ENCODE results near the gene EXOC6B. TPM values are rescaled to one million over a fixed set of nuclear protein-coding genes. Genes with fewer than 3 reads are reported as not detected.

The EXOC6B gene
- total RNA-seq, 1 experiment from 2014 or later = 33.7 TPM

DNA sequence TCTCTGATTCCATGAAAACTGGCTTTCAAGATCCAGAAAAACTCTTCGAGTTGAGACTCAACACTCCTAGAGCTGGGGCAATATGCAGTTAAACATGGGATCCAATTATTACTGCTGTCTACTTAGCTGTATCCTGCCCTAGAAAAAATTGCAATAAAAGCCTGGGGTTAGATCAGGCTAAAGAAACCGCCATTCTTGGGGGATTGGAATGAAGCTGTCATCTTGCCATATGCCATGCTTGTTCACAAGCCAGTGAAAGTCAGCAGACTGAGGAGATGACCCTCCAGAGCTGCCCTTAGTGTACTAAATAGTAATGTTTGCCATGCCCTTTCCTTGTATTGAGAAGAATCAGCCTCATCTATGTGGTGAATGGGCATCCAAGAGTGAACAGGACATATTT, 647.3 kb downstream of the EXOC6B start:
- ATAC-seq = no peak
- Mint-ChIP-seq H3K4me1 (peaks cover 25% of the 10 kb centered on the region), H3K27me3 (ENCODE audit: low read depth) (no peaks in the 10 kb centered on the region), H3K9me3 (peaks cover 3% of the 10 kb centered on the region; the same call in 1 of the 2 replicates), H3K4me3 (no peak overlapping the region), H3K36me3 (peaks cover 2% of the 10 kb centered on the region; the same call in 1 of the 2 replicates), H3K27ac (no peak overlapping the region)
- DNase-seq (ENCODE audit: low spot score) = no peak
- ChIA-PET POLR2A (no interaction called here), CTCF (no interaction called here)
- TF ChIP-seq RORB (CRISPR knock-in tag; IDR thresholded peaks at IDR 0.05) (no peak), TCF7 (CRISPR knock-in tag; IDR thresholded peaks at IDR 0.05; ENCODE audit: low read depth) (no peak), NFATC4 (CRISPR knock-in tag; IDR thresholded peaks at IDR 0.05) (no peak)

DNA sequence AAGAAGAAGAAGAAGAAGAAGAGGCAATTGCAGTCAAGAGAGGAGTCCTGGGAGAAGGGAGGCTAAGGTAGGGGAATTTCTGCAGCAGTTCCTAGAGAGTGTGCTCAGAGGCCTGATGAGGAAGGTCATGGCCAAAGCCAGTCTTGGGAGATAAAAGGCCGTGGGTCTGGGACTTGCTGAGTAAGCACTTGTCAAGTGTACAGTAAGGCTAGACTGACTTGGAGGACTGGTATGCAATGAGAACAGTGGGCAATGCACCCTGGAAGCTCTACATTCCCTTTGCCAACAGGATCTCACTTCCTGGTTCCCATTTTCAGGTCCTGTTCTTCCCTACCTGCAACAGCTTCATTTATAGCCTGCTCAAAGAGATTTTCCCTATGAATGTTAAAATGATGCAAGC, 649.6 kb downstream of the EXOC6B start:
- peaks cover 3% of the 10 kb centered on the region; the same call in 1 of the 2 replicates for H3K9me3 Mint-ChIP-seq
- H3K36me3 Mint-ChIP-seq = peaks cover 2% of the 10 kb centered on the region; the same call in 1 of the 2 replicates
- no peak overlapping the region for H3K4me3 Mint-ChIP-seq
- ChIA-PET CTCF (interaction anchor here (1.4 kb wide), 1 partner anchor 192 kb away, joined by 4 read pairs; no protein-coding TSS in a partner anchor), POLR2A (interaction anchor here (0.7 kb wide), 1 partner anchor 472 kb away, joined by 5 read pairs; no protein-coding TSS in a partner anchor)
- no peaks in the 10 kb centered on the region for H3K27me3 Mint-ChIP-seq (ENCODE audit: low read depth)
- H3K27ac Mint-ChIP-seq = no peak overlapping the region
- H3K4me1 Mint-ChIP-seq = peaks cover 20% of the 10 kb centered on the region
- TF ChIP-seq, protein P1, sequence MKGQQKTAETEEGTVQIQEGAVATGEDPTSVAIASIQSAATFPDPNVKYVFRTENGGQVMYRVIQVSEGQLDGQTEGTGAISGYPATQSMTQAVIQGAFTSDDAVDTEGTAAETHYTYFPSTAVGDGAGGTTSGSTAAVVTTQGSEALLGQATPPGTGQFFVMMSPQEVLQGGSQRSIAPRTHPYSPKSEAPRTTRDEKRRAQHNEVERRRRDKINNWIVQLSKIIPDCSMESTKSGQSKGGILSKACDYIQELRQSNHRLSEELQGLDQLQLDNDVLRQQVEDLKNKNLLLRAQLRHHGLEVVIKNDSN (CRISPR knock-in tag; IDR thresholded peaks at IDR 0.05) = no peak
- TF ChIP-seq, protein P2, sequence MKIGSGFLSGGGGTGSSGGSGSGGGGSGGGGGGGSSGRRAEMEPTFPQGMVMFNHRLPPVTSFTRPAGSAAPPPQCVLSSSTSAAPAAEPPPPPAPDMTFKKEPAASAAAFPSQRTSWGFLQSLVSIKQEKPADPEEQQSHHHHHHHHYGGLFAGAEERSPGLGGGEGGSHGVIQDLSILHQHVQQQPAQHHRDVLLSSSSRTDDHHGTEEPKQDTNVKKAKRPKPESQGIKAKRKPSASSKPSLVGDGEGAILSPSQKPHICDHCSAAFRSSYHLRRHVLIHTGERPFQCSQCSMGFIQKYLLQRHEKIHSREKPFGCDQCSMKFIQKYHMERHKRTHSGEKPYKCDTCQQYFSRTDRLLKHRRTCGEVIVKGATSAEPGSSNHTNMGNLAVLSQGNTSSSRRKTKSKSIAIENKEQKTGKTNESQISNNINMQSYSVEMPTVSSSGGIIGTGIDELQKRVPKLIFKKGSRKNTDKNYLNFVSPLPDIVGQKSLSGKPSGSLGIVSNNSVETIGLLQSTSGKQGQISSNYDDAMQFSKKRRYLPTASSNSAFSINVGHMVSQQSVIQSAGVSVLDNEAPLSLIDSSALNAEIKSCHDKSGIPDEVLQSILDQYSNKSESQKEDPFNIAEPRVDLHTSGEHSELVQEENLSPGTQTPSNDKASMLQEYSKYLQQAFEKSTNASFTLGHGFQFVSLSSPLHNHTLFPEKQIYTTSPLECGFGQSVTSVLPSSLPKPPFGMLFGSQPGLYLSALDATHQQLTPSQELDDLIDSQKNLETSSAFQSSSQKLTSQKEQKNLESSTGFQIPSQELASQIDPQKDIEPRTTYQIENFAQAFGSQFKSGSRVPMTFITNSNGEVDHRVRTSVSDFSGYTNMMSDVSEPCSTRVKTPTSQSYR (CRISPR knock-in tag; IDR thresholded peaks at IDR 0.05) = no peak
- DNase-seq (ENCODE audit: low spot score) (no peak), ATAC-seq (no peak)

DNA sequence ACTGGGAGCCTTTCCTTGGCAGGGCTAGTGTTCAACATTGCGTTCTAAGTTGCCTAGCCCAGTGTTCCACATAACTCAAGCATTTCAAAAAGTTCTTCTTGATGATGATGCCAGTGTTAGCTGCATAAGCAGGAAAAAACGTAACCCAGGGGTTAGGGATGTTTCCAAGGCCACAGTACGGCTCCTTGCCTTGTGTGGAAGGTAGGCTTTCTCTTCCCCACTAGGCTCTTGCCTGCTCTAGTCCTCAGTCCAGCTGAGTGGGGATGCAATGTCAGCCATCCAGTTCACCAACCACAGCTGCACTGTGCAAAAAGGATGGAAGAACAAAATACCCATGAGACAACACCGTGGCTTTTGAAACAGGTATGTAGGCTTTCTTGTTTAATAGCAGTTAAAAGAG, 650.2 kb downstream of the EXOC6B start:
- Mint-ChIP-seq H3K27me3 (ENCODE audit: low read depth) (no peaks in the 10 kb centered on the region), H3K27ac (no peak overlapping the region), H3K4me1 (peaks cover 17% of the 10 kb centered on the region), H3K36me3 (peaks cover 2% of the 10 kb centered on the region; the same call in 1 of the 2 replicates), H3K9me3 (no peaks in the 10 kb centered on the region), H3K4me3 (no peak overlapping the region)
- ChIA-PET CTCF (no interaction called here), POLR2A (interaction anchor here (0.7 kb wide), 1 partner anchor 473 kb away, joined by 5 read pairs; no protein-coding TSS in a partner anchor)
- DNase-seq (ENCODE audit: low spot score) = no peak
- no peak for ATAC-seq
- TF ChIP-seq ZNF416 (CRISPR knock-in tag; IDR thresholded peaks at IDR 0.05) (no peak), FOXJ3 (CRISPR knock-in tag; IDR thresholded peaks at IDR 0.05; ENCODE audit: borderline replicate concordance) (no peak), ZNF317 (CRISPR knock-in tag; IDR thresholded peaks at IDR 0.05; ENCODE audit: borderline replicate concordance, low read depth) (no peak), FOXP1 (CRISPR knock-in tag; IDR thresholded peaks at IDR 0.05; ENCODE audit: borderline replicate concordance) (no peak), ATF1 (CRISPR knock-in tag; IDR thresholded peaks at IDR 0.05) (no peak), TEAD4 (CRISPR knock-in tag; IDR thresholded peaks at IDR 0.05) (no peak), PRRX2 (CRISPR knock-in tag; IDR thresholded peaks at IDR 0.05) (no peak), KAT7 (CRISPR knock-in tag; IDR thresholded peaks at IDR 0.05; ENCODE audit: borderline replicate concordance) (no peak)
- TF ChIP-seq, protein P3, sequence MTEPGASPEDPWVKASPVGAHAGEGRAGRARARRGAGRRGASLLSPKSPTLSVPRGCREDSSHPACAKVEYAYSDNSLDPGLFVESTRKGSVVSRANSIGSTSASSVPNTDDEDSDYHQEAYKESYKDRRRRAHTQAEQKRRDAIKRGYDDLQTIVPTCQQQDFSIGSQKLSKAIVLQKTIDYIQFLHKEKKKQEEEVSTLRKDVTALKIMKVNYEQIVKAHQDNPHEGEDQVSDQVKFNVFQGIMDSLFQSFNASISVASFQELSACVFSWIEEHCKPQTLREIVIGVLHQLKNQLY (CRISPR knock-in tag; IDR thresholded peaks at IDR 0.05) = no peak
- TF ChIP-seq, protein P4, sequence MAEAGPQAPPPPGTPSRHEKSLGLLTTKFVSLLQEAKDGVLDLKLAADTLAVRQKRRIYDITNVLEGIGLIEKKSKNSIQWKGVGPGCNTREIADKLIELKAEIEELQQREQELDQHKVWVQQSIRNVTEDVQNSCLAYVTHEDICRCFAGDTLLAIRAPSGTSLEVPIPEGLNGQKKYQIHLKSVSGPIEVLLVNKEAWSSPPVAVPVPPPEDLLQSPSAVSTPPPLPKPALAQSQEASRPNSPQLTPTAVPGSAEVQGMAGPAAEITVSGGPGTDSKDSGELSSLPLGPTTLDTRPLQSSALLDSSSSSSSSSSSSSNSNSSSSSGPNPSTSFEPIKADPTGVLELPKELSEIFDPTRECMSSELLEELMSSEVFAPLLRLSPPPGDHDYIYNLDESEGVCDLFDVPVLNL (CRISPR knock-in tag; IDR thresholded peaks at IDR 0.05; ENCODE audit: borderline replicate concordance, low read depth) = no peak
- TF ChIP-seq, protein P5, sequence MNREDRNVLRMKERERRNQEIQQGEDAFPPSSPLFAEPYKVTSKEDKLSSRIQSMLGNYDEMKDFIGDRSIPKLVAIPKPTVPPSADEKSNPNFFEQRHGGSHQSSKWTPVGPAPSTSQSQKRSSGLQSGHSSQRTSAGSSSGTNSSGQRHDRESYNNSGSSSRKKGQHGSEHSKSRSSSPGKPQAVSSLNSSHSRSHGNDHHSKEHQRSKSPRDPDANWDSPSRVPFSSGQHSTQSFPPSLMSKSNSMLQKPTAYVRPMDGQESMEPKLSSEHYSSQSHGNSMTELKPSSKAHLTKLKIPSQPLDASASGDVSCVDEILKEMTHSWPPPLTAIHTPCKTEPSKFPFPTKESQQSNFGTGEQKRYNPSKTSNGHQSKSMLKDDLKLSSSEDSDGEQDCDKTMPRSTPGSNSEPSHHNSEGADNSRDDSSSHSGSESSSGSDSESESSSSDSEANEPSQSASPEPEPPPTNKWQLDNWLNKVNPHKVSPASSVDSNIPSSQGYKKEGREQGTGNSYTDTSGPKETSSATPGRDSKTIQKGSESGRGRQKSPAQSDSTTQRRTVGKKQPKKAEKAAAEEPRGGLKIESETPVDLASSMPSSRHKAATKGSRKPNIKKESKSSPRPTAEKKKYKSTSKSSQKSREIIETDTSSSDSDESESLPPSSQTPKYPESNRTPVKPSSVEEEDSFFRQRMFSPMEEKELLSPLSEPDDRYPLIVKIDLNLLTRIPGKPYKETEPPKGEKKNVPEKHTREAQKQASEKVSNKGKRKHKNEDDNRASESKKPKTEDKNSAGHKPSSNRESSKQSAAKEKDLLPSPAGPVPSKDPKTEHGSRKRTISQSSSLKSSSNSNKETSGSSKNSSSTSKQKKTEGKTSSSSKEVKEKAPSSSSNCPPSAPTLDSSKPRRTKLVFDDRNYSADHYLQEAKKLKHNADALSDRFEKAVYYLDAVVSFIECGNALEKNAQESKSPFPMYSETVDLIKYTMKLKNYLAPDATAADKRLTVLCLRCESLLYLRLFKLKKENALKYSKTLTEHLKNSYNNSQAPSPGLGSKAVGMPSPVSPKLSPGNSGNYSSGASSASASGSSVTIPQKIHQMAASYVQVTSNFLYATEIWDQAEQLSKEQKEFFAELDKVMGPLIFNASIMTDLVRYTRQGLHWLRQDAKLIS (CRISPR knock-in tag; IDR thresholded peaks at IDR 0.05; ENCODE audit: borderline replicate concordance) = no peak
- TF ChIP-seq, protein P6, sequence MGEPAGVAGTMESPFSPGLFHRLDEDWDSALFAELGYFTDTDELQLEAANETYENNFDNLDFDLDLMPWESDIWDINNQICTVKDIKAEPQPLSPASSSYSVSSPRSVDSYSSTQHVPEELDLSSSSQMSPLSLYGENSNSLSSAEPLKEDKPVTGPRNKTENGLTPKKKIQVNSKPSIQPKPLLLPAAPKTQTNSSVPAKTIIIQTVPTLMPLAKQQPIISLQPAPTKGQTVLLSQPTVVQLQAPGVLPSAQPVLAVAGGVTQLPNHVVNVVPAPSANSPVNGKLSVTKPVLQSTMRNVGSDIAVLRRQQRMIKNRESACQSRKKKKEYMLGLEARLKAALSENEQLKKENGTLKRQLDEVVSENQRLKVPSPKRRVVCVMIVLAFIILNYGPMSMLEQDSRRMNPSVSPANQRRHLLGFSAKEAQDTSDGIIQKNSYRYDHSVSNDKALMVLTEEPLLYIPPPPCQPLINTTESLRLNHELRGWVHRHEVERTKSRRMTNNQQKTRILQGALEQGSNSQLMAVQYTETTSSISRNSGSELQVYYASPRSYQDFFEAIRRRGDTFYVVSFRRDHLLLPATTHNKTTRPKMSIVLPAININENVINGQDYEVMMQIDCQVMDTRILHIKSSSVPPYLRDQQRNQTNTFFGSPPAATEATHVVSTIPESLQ (CRISPR knock-in tag; IDR thresholded peaks at IDR 0.05) = no peak
- TF ChIP-seq, protein P7, sequence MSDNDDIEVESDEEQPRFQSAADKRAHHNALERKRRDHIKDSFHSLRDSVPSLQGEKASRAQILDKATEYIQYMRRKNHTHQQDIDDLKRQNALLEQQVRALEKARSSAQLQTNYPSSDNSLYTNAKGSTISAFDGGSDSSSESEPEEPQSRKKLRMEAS (CRISPR knock-in tag; IDR thresholded peaks at IDR 0.05) = no peak
